ENCODE data around the gene ENOX1.

DNA sequence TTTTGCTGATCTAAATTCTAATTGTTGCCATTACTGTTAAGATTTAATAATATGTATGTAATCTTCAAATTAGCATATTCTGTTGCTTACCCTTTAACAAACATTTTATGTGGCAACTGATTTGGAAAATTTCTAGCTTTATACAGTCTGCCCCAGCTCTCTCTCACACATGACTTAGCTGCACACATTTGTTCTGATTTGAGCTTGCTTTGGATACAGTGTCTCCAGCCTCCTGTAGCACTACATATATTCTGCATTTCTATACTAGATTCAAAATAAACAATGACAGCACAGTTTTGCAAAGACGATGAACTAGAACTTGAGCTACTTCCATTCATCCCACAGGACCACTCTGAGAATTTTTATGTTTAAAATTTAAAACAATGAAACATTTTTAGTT, 508.6 kb downstream of the ENOX1 start:
- TF ChIP-seq, protein P1, sequence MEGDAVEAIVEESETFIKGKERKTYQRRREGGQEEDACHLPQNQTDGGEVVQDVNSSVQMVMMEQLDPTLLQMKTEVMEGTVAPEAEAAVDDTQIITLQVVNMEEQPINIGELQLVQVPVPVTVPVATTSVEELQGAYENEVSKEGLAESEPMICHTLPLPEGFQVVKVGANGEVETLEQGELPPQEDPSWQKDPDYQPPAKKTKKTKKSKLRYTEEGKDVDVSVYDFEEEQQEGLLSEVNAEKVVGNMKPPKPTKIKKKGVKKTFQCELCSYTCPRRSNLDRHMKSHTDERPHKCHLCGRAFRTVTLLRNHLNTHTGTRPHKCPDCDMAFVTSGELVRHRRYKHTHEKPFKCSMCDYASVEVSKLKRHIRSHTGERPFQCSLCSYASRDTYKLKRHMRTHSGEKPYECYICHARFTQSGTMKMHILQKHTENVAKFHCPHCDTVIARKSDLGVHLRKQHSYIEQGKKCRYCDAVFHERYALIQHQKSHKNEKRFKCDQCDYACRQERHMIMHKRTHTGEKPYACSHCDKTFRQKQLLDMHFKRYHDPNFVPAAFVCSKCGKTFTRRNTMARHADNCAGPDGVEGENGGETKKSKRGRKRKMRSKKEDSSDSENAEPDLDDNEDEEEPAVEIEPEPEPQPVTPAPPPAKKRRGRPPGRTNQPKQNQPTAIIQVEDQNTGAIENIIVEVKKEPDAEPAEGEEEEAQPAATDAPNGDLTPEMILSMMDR (IDR thresholded peaks at IDR 0.05) = no peak
- no peak for TF ChIP-seq EZH2phosphoT487 (IDR thresholded peaks at IDR 0.05)
